GM12892 (cell line): ENCODE data around the gene PRSS16.

Experiments
- POLR2A ChIP-seq: IDR thresholded peaks from 2 replicates; pipeline ENCODE4 v1.6.1; 2011; ENCODE audit warnings: low read depth, low read length, control low read depth
- POLR2AphosphoS5 ChIP-seq: IDR thresholded peaks from 2 replicates; pipeline ENCODE4 v1.6.1; 2011; ENCODE audit warnings: low read depth, low read length, control low read depth
- TAF1 ChIP-seq: IDR thresholded peaks from 2 replicates; pipeline ENCODE4 v1.6.1; 2011; ENCODE audit warnings: low read depth, mild to moderate bottlenecking, control low read depth, low read length, borderline replicate concordance

DNA sequence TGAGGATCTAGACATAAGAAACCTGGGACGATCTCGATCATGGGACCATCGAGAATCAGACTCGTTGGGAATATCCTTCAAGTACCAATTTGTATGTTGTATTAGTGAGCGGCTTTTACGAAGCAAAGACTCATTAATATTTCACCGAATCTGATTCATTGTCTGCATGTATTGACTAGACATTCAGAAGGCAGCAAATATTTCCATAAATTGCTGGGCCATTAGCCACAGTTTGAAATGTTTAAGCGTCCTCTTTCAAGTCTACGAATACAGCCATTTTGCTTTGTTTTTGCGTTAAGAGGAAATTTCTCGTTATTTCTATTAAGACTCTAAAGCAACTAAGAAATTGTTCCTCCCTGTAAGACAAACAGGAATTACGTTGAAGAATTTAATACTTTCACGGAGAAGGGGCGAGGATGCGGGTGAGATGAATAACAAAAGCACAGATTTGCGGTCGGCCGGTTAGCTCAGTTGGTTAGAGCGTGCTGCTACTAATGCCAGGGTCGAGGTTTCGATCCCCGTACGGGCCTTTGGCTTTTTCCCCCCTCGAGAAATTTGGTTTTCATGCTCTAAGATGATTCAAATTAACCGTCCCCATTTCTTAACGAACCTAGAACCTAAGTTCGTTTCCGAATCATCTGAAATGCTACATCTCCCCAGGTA is 46.1 kb downstream of the PRSS16 start:
- TF ChIP-seq POLR2A (no peak), POLR2AphosphoS5 (no peak), TAF1 (no peak)
